ENCODE results near the gene SLC43A1.
A peak's percentile ranks its signal among the peaks of the same experiment; 100 is the strongest.

SLC43A1 gene

GRCh38 chr11:57484141-57484710, 31.3 kb downstream of the SLC43A1 start:
- no peak overlapping the region for H3K4ac ChIP-seq (ENCODE audit: low read depth in 1 of 2, low read length in 2 of 2)

GRCh38 chr11:57483562-57483918, 32.0 kb downstream of the SLC43A1 start:
- no peak overlapping the region for H4K91ac ChIP-seq (ENCODE audit: low read length)
- no peak overlapping the region for H3K4me2 ChIP-seq (ENCODE audit: low read length, poor library complexity, severe bottlenecking)
- no peak overlapping the region for H2BK120ac ChIP-seq (ENCODE audit: low read depth, low read length)
- H3K14ac ChIP-seq (ENCODE audit: low read length in 2 of 2): no peak overlapping the region
- H2AFZ ChIP-seq (ENCODE audit: low read depth, low read length): no peak overlapping the region
- H3K4me1 ChIP-seq (ENCODE audit: control insufficient read depth, insufficient read depth, low read depth, low read length): peaks cover 11% of the 10 kb centered on the region
- H3K4me3 ChIP-seq (ENCODE audit: insufficient read depth in 1 of 2, low read depth in 1 of 2, low read length in 2 of 2): peak overlapping the region in 1 of 2 experiments; percentile 76
- H4K8ac ChIP-seq (ENCODE audit: low read length): no peak overlapping the region
- peak overlapping the region; percentile 75 for H3K9ac ChIP-seq (ENCODE audit: low read length)
- H2BK12ac ChIP-seq (ENCODE audit: low read length in 2 of 2): no peak overlapping the region
- no peak overlapping the region for H2BK15ac ChIP-seq (ENCODE audit: low read depth, poor library complexity, severe bottlenecking)
- H3K27me3 ChIP-seq (ENCODE audit: control insufficient read depth in 1 of 2, insufficient read depth in 1 of 2, low read length in 2 of 2): peaks cover 17 to 62% of the 10 kb centered on the region in 2 experiments
- no peak overlapping the region for H3K23ac ChIP-seq (ENCODE audit: low read length in 2 of 2)
- no peak overlapping the region for H2AK5ac ChIP-seq (ENCODE audit: low read length, severe bottlenecking)
- no peak for DNase-seq
- H3K18ac ChIP-seq (ENCODE audit: low read depth in 1 of 2, low read length in 2 of 2): no peak overlapping the region
- peaks cover 6 to 28% of the 10 kb centered on the region in 2 experiments for H3K36me3 ChIP-seq (ENCODE audit: control insufficient read depth in 1 of 2, insufficient read depth in 2 of 2, low read depth in 1 of 2, low read length in 2 of 2)
- H3K27ac ChIP-seq (ENCODE audit: low read length, poor library complexity, severe bottlenecking): no peak overlapping the region
- whole genome bisulfite sequencing: 79% methylated on average over 2 of the region's 3 CpGs
- no peaks in the 10 kb centered on the region for H3K9me3 ChIP-seq (ENCODE audit: control insufficient read depth, low read length)
- H3K4ac ChIP-seq (ENCODE audit: low read depth in 1 of 2, low read length in 2 of 2): no peak overlapping the region
- no peak overlapping the region for H2BK5ac ChIP-seq (ENCODE audit: low read depth, low read length, poor library complexity, severe bottlenecking)
- H3K79me1 ChIP-seq (replicated peaks; ENCODE audit: low read length, poor library complexity, severe bottlenecking): no peaks in the 10 kb centered on the region

More at GRCh38 chr11:57484141-57484710, 31.3 kb downstream of the SLC43A1 start:
- peaks cover 11% of the 10 kb centered on the region for H3K4me1 ChIP-seq (ENCODE audit: control insufficient read depth, insufficient read depth, low read depth, low read length)
- H3K9ac ChIP-seq (ENCODE audit: low read length): no peak overlapping the region
- no peaks in the 10 kb centered on the region for H3K79me1 ChIP-seq (replicated peaks; ENCODE audit: low read length, poor library complexity, severe bottlenecking)
- WGBS: 93% methylated on average over 7 of the region's 7 CpGs
- H3K36me3 ChIP-seq (ENCODE audit: control insufficient read depth in 1 of 2, insufficient read depth in 2 of 2, low read depth in 1 of 2, low read length in 2 of 2): peaks cover 6 to 35% of the 10 kb centered on the region in 2 experiments
- DNase-seq: no peak
- H4K8ac ChIP-seq (ENCODE audit: low read length): no peak overlapping the region
- no peak overlapping the region for H3K4me3 ChIP-seq (ENCODE audit: insufficient read depth in 1 of 2, low read depth in 1 of 2, low read length in 2 of 2)
- no peak overlapping the region for H2BK15ac ChIP-seq (ENCODE audit: low read depth, poor library complexity, severe bottlenecking)
- H3K9me3 ChIP-seq (ENCODE audit: control insufficient read depth, low read length): peaks cover 3% of the 10 kb centered on the region
- H3K14ac ChIP-seq (ENCODE audit: low read length in 2 of 2): no peak overlapping the region
- no peak overlapping the region for H2BK5ac ChIP-seq (ENCODE audit: low read depth, low read length, poor library complexity, severe bottlenecking)
- no peak overlapping the region for H3K4me2 ChIP-seq (ENCODE audit: low read length, poor library complexity, severe bottlenecking)
- H2BK12ac ChIP-seq (ENCODE audit: low read length in 2 of 2): no peak overlapping the region
- H2AFZ ChIP-seq (ENCODE audit: low read depth, low read length): no peak overlapping the region
- no peak overlapping the region for H2AK5ac ChIP-seq (ENCODE audit: low read length, severe bottlenecking)
- no peak overlapping the region for H3K23ac ChIP-seq (ENCODE audit: low read length in 2 of 2)
- no peak overlapping the region for H2BK120ac ChIP-seq (ENCODE audit: low read depth, low read length)
- H3K27ac ChIP-seq (ENCODE audit: low read length, poor library complexity, severe bottlenecking): no peak overlapping the region
- H4K91ac ChIP-seq (ENCODE audit: low read length): no peak overlapping the region
- H3K18ac ChIP-seq (ENCODE audit: low read depth in 1 of 2, low read length in 2 of 2): no peak overlapping the region
- peaks cover 17 to 55% of the 10 kb centered on the region in 2 experiments for H3K27me3 ChIP-seq (ENCODE audit: control insufficient read depth in 1 of 2, insufficient read depth in 1 of 2, low read length in 2 of 2)

- peak overlapping the region; percentile 28 to 76 for H3K4me3 ChIP-seq (ENCODE audit: insufficient read depth in 1 of 2, low read depth in 1 of 2, low read length in 2 of 2)
- no peaks in the 10 kb centered on the region for H3K79me1 ChIP-seq (replicated peaks; ENCODE audit: low read length, poor library complexity, severe bottlenecking)
- no peaks in the 10 kb centered on the region for H3K9me3 ChIP-seq (ENCODE audit: control insufficient read depth, low read length)
- H3K27me3 ChIP-seq (ENCODE audit: control insufficient read depth in 1 of 2, insufficient read depth in 1 of 2, low read length in 2 of 2): peaks cover 20 to 67% of the 10 kb centered on the region in 2 experiments
- no peak overlapping the region for H3K4ac ChIP-seq (ENCODE audit: low read depth in 1 of 2, low read length in 2 of 2)
- H2BK12ac ChIP-seq (ENCODE audit: low read length in 2 of 2): no peak overlapping the region
- H2BK120ac ChIP-seq (ENCODE audit: low read depth, low read length): no peak overlapping the region
- peak overlapping the region; percentile 75 for H3K9ac ChIP-seq (ENCODE audit: low read length)
- H3K4me1 ChIP-seq (ENCODE audit: control insufficient read depth, insufficient read depth, low read depth, low read length): peaks cover 11% of the 10 kb centered on the region
- H3K27ac ChIP-seq (ENCODE audit: low read length, poor library complexity, severe bottlenecking): no peak overlapping the region
- H3K23ac ChIP-seq (ENCODE audit: low read length in 2 of 2): peak overlapping the region in 1 of 2 experiments; percentile 32
- no peak overlapping the region for H4K91ac ChIP-seq (ENCODE audit: low read length)
- no peak overlapping the region for H2AFZ ChIP-seq (ENCODE audit: low read depth, low read length)
- H3K18ac ChIP-seq (ENCODE audit: low read depth in 1 of 2, low read length in 2 of 2): peak overlapping the region in 1 of 2 experiments; percentile 58
- 2% methylated on average over 47 of the region's 52 CpGs for WGBS
- H2BK15ac ChIP-seq (ENCODE audit: low read depth, poor library complexity, severe bottlenecking): no peak overlapping the region
- peak; percentile 45 for DNase-seq
- H3K36me3 ChIP-seq (ENCODE audit: control insufficient read depth in 1 of 2, insufficient read depth in 2 of 2, low read depth in 1 of 2, low read length in 2 of 2): peaks cover 6 to 23% of the 10 kb centered on the region in 2 experiments
- H4K8ac ChIP-seq (ENCODE audit: low read length): no peak overlapping the region
- no peak overlapping the region for H3K14ac ChIP-seq (ENCODE audit: low read length in 2 of 2)
- no peak overlapping the region for H2AK5ac ChIP-seq (ENCODE audit: low read length, severe bottlenecking)
- no peak overlapping the region for H2BK5ac ChIP-seq (ENCODE audit: low read depth, low read length, poor library complexity, severe bottlenecking)
- H3K4me2 ChIP-seq (ENCODE audit: low read length, poor library complexity, severe bottlenecking): peak overlapping the region; percentile 95
Measured at GRCh38 chr11:57482782-57483561, 32.5 kb downstream of the SLC43A1 start.

Data from mesenchymal stem cell (in vitro differentiated cells and primary cell).